HG03095 (cell line): ENCODE data around the gene ATP8B4.
"Not testable (repeated sequence)": the region's sequence is repeated elsewhere in the genome, so short reads cannot be mapped to it uniquely, and the experiment has no call there.

ENCODE experiments used
- ATAC-seq: cut with Tn5 transposase; IDR thresholded peaks from one replicate; pipeline ENCODE4 v1.9.1; 2021; ENCODE audit warnings: moderate library complexity; ENCODE audit not compliant: unreplicated experiment

Gene ATP8B4

DNA sequence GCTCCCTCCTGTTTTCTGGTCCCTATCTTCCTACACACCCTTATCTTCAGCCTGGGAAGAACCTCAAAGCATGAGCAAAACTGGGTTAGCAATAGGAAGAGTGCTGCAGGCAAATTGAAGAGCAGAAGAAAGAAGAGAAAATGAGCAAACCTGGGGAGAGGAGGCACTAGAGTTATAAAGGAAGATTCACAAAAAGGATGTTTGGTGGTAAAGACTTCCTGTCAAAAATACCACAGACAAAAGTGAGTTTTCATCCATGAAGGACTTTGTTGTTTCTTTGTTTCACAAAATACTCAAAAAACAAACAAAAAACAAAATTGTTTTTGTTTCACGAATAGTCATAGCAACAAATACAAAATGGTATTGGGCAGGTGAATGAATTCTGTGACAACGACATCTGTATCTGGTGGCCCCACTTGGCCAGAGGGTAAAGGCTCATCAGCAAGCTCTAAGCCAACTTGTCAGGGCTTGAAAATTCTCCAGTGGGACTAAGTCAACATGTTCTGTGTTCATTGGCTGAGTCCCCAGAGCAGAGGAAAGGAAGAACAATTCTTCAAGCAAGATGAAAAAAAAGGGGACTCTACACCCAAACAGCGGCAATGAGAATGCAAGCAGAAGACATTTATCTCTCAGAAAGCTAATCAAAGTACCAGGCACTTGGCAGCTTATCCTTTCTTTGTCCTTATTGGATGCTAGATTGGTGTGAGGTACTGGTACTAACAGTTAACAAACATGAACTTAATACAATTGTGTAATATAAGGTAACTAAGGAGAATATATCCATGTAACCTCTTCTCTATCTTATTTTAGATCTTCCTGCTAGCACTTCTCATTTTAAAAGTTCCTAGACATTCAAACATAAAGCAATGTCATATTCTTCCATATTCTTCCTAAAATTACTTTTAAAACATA is 9.7 kb downstream of the ATP8B4 start:
- ATAC-seq = no peak

DNA sequence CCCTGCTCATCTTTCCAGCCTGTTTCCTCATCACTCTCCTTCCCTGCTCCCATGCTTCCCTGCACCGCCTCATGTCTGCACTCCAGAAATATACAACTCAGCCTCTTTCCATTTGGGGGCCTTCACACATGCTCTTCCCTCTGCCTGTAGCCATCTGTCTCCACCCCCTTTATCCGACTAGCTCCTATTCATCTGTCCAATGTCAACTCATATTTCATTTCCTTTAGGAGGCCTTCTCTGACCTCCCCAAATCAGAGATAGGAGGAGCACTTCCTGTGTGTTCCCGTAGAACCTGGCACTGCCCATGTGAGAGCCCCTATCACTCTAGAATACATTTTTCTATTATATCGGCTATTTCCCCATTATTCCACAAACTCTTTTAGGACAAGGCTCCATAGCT is 10.6 kb downstream of the ATP8B4 start:
- ATAC-seq = no peak

DNA sequence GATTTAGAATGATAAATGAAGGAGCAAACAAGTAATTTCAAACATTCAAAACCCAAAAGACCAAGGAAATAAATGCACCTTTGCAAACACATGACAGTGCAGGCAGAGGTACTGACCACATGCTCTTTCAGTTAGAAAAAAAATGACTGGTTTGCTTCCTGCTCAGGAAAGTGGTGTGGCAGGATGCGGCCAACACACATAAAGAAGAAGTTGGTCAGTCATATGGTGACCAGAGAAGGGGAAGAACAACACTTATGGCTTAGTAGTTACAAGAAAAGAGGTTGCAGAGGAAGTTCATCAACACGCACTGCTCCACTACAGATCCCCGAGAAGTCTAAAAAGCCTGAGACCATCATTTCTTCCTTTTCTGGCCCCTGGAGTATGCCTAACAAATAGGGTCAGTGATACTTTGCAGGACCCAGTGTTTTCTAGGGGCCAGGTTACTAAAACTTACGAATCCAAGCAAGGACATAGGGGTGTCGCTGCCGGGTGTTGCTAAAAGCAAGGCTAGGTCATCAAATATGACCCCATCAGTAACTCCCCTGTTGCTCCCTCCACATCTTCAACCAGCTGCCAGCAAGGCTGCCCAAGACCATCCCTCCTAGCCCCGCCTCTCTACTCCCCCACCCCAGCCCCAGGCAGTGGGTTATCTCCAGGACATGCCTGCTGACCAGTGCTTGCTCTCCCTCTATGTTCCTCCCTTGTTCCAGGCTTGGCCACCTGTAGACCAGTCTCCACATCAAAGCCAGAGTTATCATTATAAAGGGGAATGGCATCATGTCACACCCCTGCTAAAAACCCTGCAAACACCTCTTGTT is 11.2 kb downstream of the ATP8B4 start:
- peak; percentile 97 for ATAC-seq

DNA sequence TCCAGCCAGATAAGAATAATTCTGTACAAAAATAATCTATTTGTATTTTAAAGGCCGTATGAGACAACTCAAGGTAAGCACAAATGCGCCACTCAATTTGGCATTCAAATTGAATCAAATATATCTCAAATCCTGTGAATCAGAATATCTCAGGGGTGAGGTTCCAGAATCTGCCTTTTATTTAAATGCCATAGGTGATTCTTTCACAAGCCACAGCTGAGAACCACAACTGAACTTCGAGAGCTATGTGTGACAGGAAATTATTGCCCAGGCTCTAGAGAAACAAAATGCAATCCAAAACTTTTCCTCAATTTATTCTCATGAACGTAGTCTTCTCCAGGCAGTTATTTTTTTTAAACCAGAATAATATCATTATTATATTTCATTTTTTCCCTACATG is 11.9 kb downstream of the ATP8B4 start:
- ATAC-seq = no peak

GRCh38 chr15:50106457-50106856 is 12.6 kb downstream of the ATP8B4 start:
- ATAC-seq = no peak

DNA sequence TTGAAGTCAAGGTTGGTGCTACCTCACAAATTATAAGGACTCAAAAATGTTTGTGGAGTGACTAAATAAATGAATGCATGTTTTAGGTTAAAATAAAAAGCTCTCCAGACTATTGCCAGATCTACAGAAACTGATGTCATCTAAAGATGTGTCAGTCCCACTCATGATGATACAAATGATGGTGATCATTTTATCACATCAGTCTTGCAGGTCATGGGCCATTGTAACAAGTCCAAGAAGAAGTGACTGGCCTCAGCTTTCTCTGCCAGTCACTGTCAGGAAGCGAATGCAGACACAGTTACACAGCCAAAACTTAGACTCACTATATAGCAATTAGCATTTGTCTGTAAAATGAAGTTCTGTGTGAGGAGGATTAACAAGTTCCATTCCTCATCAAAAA is 18.5 kb downstream of the ATP8B4 start:
- ATAC-seq = no peak

DNA sequence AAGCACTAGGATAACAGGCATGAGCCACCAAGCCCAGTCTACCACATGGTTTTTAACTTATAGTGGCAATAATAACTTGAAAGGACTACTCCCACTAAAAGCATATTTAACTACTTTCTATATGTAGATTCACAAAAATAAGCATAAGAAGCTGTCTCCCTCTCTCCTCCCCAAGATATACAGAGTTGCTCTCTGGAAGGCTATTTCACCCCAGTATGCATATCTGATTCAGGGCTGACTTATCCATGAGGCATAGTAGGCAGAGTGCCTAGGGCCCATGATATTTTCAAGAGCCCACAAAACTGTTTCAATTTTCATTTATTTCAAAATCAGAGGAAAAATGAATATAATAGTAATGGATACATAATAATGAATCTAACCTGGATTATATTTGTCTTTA is 20.5 kb downstream of the ATP8B4 start:
- no peak for ATAC-seq

- ATAC-seq = no peak
These were observed 22.9 kb downstream of the ATP8B4 start for GRCh38 chr15:50095938-50096821.

GRCh38 chr15:50089386-50089785 is 29.6 kb downstream of the ATP8B4 start:
- ATAC-seq = not testable (repeated sequence)

GRCh38 chr15:50084932-50085331 is 34.1 kb downstream of the ATP8B4 start:
- ATAC-seq = no peak

DNA sequence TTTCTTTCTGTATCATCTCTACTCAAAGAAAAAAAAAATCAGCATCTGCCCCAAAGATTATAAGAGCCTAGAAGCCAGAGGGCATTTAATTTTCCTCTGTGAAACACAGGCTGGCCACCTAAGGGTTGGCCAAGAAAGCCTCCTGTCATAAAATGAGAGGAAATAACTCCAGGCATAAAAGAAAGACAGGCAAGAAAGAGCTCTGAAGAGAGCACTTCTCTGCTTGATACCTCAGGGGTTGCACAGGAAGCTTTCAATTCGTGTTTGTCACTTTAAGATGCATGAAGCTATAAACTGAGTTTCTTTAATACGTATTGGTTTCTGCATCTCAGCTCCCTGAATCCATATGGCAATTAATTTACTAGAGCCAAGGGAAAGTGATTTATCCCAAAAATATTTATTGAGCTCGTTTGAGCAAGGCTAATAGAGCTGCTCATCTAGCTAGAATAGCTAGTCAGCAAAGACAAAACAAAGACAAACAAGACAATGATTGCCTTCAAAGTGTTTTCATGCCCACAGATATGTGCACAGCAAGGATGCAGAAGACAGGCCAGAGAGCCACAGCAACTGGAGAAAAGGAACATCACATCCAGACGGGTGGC is 35.5 kb downstream of the ATP8B4 start:
- ATAC-seq = no peak

DNA sequence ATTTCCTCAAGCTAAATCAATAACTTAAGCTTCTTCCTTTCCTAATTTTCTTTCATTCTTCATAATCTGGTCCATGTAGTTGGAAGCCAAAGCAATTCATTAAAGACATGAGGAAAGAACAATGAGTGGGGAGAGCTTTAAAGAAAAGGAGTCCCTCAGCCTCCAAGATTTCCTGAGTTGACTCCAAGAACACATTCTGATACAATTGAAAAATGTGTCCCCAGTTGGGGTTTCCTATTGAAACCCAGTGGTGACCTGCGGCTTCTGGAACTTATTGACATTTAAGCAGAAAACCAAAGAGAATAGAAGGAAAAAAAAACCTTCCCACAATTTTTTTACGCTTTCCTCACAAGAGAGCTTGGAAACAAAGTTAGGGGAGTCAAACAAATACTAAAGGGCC is 37.0 kb downstream of the ATP8B4 start:
- no peak for ATAC-seq

DNA sequence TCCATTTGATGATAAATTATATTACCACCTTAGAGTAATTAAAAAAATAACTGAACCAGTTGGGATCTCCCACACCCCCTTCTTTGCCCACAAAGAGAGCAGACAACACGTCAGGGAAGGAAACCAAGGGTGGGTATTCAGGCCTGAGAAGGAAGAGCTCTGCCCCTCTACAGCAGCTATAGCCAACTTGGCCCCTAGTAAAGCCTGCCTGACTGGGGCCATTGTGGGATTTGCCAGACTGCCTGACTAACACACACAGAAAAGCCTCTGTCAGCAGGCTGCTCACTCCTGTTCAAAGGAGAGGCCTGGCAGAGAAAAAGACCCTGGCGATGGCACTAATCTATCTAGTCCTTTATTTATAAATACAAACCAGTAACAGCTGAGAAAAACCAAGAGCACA is 41.4 kb downstream of the ATP8B4 start:
- no peak for ATAC-seq

DNA sequence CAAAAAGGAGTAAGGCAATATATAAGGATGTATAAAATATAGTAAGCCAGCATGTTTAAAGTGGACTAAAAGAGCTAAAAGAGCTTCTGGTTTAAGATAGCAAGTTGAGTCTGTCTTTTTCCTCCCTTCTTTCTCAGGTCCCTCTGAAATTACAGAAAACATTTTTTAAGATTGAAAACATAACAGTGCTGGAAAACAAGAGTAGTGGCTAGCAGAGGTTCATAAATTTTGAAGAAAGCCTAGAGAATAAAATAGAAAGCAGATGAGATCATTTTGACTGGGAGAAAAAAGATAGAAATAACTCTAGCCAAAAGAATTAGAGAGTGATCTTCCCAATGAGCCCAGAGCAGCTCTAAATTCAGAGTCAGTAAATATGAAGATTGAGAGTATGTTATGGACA is 41.9 kb downstream of the ATP8B4 start:
- no peak for ATAC-seq

GRCh38 chr15:50075319-50075718 is 43.7 kb downstream of the ATP8B4 start:
- ATAC-seq = no peak

DNA sequence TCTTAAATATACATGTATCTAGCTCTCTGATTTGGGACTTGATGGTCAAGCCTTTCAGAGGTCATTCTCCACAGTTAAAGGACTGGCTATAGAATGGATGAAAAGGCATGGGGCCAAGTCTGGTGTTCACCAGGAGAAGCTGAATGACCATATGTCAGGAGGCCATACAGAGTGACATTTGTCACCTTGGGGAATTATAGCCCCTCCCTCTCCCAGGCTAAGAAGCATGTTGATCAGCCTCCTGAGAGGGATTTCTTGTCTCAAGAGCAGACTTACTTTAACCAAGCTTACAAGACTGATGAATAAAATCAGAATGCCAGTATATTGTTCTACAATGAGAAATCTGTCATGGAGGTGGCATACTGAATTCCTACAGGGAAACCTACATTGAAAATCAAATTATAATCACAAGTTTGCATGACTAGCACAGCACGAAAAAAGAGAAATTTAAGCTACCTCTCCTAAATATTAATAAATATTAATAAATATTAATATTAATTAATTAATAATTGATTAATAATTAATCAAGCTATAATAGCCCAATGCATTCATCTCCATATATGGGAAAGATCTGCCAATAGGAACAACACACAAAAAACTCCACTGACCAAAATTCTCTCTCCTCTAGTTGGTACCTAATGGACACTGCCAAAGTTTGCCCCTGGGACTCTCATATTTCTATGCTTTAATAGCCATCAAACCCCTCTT is 47.3 kb downstream of the ATP8B4 start:
- no peak for ATAC-seq

- ATAC-seq = no peak
These were observed 51.0 kb downstream of the ATP8B4 start for GRCh38 chr15:50068016-50068415.

DNA sequence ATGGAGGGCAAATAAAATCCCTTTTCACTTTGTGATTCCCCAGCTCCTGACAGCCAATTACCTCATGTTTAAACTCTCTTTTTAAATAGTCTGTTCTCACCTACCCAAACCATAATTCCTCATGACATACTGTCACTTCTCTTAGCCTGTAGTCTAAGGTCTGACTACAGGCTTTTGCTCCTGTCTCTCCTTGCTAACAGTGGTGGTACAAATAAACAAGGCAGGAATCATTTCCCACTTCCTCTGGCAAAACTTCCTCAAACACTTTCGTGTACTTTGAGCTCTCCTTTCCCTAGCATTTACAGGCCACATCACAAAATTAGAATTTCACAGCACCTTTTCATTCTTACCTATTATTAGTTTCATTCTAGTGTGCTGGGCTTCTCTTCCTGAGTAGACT is 51.8 kb downstream of the ATP8B4 start:
- no peak for ATAC-seq

DNA sequence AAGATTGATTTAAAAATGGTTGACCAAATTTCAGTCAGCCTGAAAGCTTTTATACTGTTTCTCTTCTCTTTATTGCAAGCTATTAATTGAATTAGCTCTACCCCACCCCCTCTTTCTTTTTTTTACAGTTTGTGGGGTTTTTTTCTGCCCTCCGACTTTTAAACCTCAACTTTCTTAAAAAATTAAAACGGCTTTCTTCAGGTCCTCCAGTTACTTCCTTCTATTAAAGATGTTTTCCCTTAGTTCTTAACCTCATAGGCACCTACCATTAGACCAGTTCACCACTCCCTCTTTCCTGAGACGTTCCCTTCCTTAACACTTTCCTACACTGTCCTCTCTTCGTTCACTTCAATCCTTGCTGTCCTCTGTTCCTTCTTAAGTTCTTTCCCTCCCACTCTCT is 52.4 kb downstream of the ATP8B4 start:
- ATAC-seq = no peak

GRCh38 chr15:50066202-50066601 is 52.8 kb downstream of the ATP8B4 start:
- ATAC-seq = no peak
